ENCODE measurements around the gene SLFN14. TPM values are rescaled to one million over a fixed set of nuclear protein-coding genes. Genes with fewer than 3 reads are reported as not detected.
"Not testable (repeated sequence)": the region's sequence is repeated elsewhere in the genome, so short reads cannot be mapped to it uniquely, and the experiment has no call there.

SLFN14 gene
- total RNA-seq, 1 donor: 0.27 TPM

DNA sequence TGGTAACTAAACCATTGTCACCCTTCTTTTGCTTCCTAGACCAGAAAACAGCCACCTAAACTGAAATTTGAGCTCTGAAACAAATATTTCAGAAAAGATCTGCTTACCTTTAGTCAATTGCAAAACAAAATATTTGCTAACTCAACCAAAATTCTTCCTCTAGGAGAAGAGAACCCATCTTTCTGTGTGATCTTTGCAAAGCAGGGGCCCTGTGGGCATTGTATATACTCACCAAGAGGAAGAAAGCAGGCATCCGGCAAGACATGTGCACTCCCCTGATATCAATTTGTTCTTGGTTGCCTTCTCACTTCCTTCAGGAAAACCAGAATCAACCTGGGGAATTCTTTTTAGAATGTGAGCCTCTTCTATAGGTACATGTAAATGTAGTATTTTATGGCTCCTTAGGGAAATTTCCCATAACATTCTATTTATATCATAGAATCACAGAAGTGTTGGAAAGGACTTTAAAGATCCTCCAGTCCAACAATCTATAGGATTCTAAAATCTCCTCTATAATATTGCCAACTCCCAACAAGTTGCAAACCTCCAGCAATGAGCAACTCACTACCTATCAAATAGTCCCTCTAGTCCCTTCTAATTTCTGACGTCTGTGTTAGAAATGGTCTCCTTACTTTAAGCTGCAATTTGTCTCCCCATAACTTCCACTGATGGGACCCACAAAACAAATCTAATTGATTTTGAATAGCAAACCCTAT, 966 bp downstream of the SLFN14 start:
- peak in 2 of 3 donors; percentile 79 to 82 for DNase-seq (ENCODE audit: low read depth in 2 of 3, low spot score in 2 of 3)

DNA sequence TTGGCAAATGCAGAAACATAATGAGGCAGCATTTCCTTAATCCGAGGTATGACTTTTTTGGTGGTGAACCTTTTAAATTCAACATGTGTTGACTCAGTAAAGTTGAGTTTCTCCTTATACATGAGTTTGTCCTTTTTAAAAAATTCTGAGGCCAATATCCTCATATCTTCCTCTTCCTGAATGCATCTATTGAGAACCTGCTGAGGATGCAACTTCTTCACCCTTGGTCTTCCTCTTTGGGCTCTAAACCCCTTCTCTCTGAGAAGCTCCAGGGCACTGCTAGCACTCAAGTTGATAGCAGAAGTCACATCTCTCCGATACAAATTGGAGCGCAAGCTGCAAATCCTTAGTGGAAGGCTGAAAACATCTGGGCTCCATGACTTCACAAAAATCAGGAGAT, 3.3 kb downstream of the SLFN14 start:
- DNase-seq (ENCODE audit: low read depth in 2 of 3, low spot score in 2 of 3): no peak

DNA sequence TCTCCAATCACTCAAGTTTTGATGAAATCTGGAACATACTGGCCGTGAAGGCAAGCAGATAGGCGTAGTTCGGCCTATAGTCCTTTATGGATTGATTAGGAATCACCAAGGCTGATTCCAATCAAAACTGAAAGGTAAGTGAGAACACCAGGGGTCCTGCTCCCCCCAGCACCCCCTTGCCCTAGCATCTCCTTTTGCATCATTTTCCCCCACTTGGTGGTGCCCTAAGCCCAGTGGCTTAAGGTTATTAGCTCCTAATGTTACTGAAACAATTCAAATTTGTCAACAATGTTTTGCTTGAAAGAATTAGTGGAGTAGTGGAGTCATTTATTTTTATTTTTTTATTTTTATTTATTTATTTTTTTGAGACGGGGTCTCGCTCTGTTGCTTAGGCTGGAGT, 4.9 kb downstream of the SLFN14 start:
- peak in 2 of 3 donors; percentile 64 to 84 for DNase-seq (ENCODE audit: low read depth in 2 of 3, low spot score in 2 of 3)

DNA sequence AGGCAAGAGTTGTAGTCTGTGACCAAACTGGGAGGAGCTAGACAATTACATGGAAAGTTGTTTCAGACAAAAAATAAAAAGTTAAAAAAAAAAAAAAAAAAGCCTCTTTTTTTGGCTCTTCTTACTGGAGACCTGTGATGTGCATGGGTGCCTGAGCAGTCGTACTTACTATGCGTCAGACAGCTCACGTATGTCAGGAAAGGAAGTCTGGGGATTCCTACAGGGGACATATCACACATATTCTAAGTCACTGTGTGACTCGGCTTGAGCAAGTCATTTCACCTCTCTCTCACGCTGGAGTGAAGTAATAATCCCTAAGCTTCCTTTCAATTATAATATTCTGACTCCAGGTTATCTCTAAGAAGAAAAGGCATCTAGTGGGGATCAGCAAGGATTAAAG, 6.0 kb downstream of the SLFN14 start:
- no peak for DNase-seq (ENCODE audit: low read depth in 2 of 3, low spot score in 2 of 3)

DNA sequence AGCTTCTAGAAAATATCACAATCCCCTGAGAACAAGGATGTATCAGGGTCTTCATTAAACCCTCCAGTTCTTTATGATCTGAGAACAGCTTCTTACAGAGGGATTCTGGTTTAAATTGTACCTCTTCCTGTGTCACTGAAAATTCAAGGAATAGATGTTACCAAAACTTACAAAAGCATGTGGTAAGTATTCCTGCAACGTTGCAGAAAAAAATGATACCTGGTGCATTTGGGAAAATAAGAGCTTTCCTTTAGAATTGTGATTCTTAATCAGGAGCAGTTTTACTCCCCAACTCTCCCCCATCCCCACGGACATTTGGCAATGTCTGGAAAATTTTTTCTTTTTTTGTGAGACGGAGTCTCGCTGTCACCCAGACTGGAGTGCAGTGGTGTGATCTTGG, 7.3 kb downstream of the SLFN14 start:
- no peak for DNase-seq (ENCODE audit: low read depth in 2 of 3, low spot score in 2 of 3)

DNA sequence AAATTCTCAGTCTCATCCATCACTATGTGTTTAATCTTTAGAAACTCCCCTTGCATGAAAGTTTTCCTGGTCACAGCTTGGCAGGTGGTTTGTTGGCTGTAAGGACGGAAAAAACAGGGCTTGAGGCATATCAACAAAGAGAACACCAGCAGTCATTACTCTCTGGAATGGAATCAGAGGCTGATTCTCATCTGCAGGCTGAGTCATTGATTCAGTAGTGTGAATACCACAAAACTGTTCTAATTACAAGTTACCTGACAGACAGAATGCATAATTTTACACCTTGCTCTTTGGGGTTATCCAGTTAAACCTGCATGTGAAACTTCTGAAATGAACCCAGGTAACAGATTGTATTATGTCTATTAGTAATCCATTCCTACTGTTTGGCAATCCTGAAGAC, 11.6 kb downstream of the SLFN14 start:
- no peak for DNase-seq (ENCODE audit: low read depth in 2 of 3, low spot score in 2 of 3)

DNA sequence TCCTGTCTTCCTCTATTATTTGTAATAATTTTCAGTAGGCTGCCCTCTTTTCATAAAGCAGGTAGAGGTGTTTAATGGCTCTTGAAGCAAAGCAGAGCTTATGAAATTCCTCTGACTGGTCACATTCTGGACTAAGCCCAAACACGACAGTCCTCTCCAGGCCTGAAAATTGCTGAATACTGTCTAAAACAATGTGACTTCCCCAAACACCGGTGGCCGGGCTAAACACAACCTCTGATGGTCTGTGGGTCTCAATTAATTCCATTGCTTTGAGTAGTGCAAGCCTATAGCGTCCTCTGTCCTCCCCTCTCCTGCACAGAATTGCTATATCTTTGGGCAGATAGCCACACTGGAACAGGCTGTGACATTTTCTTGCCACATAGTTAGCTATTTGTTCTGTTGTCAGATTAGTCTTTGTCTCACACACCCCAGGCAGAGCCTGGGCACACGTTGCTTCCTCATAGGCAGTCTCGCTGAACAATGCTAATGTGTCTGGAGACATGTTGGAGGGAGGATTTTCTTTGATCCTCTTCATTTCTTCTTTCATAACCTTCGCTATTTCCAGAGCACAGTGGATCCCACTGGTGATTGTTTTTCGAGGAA, 12.3 kb downstream of the SLFN14 start:
- no peak for DNase-seq (ENCODE audit: low read depth in 2 of 3, low spot score in 2 of 3)

DNA sequence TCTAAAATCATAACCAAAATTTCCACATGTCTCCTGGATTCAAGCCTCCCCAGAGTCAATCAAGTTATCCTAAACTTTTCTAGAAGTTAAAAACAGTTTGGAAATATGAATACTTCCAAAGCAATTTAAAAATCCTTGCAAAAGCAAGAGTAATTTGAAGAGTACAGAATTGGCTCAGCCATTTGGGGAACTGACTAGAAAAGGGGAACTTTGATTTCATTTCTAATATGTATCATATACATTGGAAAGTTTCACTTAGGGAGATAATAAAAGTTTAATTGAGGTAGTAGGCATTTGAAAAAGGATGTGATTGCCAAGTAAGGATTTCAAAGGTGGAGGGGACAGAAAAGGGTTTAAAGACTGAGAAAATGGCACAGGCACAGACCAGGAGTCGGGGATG, 14.1 kb downstream of the SLFN14 start:
- no peak for DNase-seq (ENCODE audit: low read depth in 2 of 3, low spot score in 2 of 3)

DNA sequence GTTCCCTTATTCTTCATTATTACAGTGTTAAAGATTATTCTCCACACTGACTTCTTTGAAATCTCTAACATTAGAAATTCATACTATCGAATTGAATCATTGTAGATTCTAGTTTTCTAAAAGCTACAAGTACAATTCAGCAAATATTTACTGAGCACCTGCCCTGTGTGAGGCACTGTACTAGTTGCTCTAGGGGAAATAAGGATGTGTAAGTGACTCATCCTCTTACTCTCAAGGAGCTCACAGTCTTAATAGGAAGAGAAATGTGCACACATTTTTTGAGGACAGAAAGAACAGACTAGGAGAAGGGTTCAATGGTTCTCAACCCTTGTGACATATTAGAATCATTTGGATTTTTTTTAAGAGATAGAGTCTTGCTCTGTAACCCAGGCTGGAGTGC, 15.5 kb downstream of the SLFN14 start:
- no peak for DNase-seq (ENCODE audit: low read depth in 2 of 3, low spot score in 2 of 3)

DNA sequence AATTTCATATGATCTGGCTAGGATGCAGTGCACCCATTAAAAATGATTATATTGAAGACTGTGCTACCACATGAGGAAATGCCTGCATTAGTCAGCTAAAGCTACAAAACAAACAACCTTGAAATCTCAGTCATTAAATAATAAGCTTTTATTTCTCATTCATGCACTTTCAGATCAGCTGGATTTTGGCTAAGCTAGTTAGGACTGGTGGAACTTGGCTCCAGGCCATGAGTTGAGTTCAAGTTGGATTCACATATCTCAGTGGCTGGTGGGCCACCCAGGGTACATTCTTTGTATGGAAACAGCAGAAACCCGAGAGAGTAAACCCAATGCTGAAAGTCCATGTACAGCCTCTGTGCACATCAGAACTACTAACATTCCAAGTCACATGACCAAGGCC, 16.8 kb downstream of the SLFN14 start:
- DNase-seq (ENCODE audit: low read depth in 2 of 3, low spot score in 2 of 3): no peak

DNA sequence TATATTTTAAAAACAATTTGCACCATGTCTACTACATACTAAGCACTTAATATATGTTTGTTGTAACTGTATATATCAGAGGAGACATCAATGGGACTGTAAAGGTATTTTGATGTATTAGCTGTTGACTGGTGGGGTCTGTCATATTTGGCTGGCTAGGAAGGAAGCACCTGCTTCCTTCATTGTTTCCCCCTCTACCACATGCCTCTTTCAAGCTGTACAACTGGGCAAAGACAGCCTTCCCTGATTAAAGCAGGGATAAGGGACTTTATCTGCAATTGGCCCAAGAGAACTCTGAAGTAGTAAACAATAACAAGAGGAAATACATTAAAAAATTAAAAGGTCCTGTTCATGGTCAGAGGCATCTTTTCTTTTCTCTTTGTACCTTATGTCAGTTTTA, 17.6 kb downstream of the SLFN14 start:
- peak in 2 of 3 donors; percentile 65 to 78 for DNase-seq (ENCODE audit: low read depth in 2 of 3, low spot score in 2 of 3)

DNA sequence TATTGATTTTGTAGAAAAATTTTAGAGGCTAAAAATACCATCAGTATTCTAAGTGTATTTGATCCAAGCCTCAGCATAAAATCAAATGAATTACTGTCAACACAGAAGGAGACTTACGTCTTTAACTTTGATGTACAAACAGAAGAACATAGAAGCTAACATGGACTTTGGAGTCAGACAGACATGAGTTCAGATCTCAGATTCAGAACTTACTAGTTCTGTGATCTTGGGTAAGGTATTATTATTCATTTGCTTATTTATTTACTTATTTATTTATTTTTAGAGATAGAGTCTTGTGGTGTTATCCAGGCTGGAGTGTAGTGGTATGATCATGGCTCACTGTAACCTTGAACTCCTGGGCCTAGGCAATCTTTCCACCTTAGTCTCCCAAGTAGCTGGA, 19.2 kb downstream of the SLFN14 start:
- DNase-seq (ENCODE audit: low read depth in 2 of 3, low spot score in 2 of 3): no peak

DNA sequence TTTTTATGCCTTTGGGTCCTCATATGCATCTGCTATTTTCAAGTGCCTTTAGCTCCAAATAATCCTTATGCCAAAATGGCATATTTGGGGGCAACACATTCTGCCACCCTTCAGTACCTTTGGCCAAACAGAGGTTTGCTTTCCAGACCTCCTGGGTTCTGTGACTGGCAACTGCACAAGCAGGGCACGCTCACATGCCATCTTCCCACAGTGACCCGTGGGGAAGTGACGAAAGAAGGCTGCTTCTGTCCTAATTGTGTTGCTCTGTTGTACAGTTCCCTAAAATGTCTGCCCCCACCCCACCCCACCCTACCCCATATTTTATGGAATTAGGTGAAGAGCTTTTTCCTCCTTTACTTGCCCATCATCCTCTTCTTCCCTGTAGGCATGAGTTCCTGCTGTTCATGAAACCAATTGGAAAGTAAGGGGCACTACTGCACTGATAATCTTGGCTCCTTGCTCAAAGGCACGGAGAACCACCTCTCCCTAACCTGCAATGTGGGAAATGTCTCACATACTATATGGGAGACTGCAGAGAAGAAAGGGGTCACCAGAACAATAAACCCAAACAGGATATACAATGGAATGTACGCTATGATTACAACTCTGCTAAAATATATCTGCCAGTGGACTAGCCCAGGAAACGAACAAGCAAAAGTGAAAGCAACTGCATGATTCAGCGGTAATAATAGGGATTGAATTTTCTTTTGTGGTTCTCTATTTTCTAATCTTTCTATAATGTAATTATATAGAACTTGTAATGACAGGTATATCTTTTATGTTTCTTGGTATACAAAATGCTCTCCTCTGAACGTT, 19.8 kb downstream of the SLFN14 start:
- DNase-seq (ENCODE audit: low read depth in 2 of 3, low spot score in 2 of 3): peak in 2 of 3 donors; percentile 73 to 86

DNA sequence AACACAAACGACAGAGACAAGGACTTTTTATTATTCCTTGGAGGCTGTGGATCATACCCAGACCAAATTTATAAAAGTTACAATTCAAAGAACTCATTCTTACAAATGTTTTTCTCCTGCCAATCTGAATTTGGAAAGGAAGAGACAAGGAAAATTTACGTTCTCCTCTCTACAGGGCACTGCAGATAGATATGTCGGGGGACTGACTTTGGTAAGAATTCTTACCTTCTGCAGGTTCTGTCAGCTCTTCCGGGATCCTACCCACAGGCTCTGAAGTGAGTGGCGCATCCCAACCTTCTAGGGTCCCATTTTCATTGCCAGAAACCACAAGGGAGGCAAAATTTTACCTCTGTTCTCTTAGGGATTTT, 21.0 kb downstream of the SLFN14 start:
- DNase-seq (ENCODE audit: low read depth in 2 of 3, low spot score in 2 of 3): no peak

DNA sequence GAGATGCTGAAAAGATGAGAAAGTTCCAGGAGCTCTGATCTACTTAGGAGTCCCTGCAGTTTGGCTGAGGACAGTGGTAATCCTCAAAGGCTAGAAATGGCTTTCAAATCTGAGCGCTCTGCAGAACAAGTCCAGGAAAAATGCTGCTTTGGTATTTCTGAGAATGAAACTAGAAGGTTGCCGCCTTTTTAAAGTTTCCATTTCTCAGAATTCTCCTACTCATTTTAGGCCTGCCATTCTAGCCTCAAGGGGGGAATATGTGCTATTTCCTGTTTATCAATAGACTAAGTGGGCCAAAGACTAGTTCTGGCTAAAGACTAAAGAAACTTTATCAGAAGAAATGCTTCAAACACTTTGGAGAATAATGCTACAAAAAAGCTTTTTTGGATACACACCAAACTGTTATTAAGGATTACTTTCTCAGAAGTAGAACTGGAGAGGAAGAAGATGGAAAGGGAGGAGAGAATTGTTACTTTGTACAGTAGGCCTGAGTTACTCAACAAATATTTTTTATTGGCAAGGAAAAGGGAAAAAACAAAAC, 22.9 kb downstream of the SLFN14 start, which contains the start of gene SLFN12L:
Gene SLFN12L, minus strand, starts transcription at position 78 of the 541 bp plus-strand sequence. CDS start 15,314 bp downstream, outside the sequence.
- no peak for DNase-seq (ENCODE audit: low read depth in 2 of 3, low spot score in 2 of 3)

DNA sequence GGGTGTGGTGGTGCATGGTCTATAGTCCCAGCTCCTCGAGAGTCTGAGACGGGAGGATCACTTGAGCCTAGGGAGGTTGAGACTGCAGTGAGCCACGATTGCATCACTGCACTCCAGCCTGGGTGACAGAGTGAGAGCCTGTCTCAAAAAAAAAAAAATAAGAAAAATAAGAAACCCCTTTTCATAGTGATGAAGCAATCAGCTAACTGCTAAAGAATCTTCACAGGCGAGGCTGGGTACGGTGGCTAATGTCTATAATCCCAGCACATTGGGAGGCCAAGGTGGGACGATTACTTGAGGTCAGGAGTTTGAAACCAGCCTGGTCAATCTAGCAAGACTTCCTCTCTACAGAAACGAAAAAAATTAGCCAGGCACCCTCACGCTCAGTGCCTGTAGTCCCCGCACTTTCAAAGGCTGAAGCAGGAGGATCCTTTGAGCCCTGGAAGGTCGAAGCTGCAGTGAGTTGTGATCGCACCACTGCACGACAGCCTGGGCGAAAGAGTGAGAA, 23.9 kb downstream of the SLFN14 start:
- no peak for DNase-seq (ENCODE audit: low read depth in 2 of 3, low spot score in 2 of 3)

DNA sequence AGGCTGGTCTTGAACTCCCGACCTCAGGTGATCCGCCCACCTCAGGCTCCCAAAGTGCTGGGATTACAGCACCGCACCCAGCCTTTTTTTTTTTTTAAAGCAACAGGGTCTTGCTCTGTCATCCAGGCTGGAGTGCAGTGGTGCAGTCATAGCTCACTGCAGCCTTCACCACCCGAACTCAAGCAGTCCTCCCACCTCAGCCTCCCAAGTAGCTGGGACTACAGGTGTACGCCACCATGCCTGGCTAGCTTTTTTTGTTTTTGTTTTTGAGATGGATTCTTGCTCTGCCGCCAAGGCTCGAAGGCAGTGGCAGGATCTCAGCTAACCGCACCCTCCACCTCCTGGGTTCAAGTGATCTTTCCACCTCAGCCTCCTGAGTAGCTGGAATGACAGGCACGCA, 25.2 kb downstream of the SLFN14 start:
- DNase-seq (ENCODE audit: low read depth in 2 of 3, low spot score in 2 of 3): not testable (repeated sequence)

DNA sequence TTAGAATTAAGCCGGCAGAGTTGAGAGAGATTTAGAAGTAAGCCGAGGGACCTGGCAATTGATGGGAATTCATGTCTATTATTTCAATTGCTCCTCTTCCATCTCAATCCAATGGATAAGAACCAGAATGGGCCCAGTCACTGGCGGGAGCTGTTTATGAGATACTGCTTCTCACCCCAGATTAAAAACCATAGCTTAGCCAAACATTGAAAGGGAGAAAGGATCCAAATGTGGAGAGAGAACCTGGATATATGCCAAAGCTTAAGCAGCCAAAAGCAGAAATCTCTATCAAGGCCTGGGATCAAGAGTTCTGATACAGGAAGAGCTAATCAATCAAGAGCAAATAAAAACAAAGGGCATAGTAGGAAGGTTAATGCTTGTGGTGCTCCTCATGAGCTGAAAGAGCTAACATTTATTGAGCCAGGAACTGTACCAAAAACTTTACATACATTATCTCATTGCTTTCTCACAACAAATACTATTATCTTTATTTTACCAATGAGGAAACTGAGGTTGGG, 26.0 kb downstream of the SLFN14 start:
- DNase-seq (ENCODE audit: low read depth in 2 of 3, low spot score in 2 of 3): no peak

DNA sequence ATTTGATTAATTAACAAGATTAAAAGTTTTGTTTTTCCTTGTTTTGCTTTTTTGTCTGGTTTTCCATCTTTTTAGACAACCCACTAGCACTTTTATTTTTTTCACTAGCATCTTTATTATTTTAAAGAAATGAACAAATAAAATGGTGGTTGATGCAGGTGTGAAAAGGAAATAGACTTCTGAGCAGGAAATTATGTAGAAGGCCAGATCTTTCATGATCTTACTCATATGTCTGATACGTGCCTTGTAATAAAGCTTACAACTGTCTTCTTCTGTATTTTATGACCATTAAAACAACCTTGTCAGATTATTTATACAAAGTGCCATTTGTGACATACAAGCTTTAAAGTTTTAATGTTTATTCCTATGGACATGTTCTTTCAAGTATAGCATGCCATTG, 29.5 kb downstream of the SLFN14 start:
- DNase-seq (ENCODE audit: low read depth in 2 of 3, low spot score in 2 of 3): no peak

DNA sequence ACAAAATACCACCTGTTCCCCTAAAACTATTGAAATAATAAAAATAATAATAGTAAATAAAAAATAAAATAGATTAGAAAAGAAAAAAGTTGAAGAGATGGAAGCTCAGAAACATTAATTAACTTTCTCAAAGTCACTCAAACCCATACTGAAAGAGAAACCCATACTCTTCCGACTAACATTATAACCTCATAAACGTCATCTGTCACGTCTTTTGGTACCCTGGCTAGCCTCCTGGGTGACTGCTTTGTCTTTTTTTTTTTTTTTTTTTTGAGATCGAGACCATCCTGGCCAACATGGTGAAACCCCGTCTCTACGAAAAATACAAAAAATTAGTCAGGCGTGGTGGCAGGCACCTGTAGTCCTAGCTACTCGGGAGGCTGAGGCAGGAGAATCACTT, 30.8 kb downstream of the SLFN14 start:
- DNase-seq (ENCODE audit: low read depth in 2 of 3, low spot score in 2 of 3): no peak

DNA sequence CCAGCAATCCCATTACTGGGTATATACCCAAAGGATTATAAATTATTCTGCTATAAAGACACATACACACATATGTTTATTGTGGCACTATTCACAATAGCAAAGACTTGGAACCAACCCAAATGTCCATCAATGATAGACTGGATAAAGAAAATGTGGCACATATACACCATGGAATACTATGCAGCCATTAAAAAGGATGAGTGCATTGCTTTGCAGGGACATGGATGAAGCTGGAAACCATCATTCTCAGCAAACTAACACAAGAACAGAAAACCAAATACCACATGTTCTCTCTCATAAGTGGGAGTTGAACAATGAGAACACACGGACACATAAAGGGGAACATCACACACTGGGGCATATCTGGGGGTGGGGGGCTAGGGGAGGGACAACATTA, 31.3 kb downstream of the SLFN14 start:
- not testable (repeated sequence) for DNase-seq (ENCODE audit: low read depth in 2 of 3, low spot score in 2 of 3)
